Esophagus squamous epithelium (tissue), 4 donors: ENCODE data around the gene LGI2.

Source experiments
- POLR2A ChIP-seq, 4 donors: fragments of 450-650 bp; IDR thresholded peaks; one replicate each; pipeline ENCODE4 v1.6.1; 2017; ENCODE audit warnings: antibody characterized with exemption in 4 of 4, mild to moderate bottlenecking in 4 of 4, moderate library complexity in 3 of 4
- TF ChIP-seq, protein P1 (sequence below), 6 experiments: fragments of 450-650 bp in 4 of 6; fragments of 200-600 bp in 2 of 6; sonication (generic) in 2 of 6; IDR thresholded peaks; one replicate each; pipeline ENCODE4 v1.5.1; 2016 to 2019; ENCODE audit warnings: antibody characterized with exemption in 6 of 6, mild to moderate bottlenecking in 4 of 6, moderate library complexity in 4 of 6

GRCh38 chr4:24970635-24971034 lies 60.1 kb downstream of the LGI2 start:
- no peak for TF ChIP-seq POLR2A (IDR thresholded peaks at IDR 0.05)
- TF ChIP-seq, protein P1, sequence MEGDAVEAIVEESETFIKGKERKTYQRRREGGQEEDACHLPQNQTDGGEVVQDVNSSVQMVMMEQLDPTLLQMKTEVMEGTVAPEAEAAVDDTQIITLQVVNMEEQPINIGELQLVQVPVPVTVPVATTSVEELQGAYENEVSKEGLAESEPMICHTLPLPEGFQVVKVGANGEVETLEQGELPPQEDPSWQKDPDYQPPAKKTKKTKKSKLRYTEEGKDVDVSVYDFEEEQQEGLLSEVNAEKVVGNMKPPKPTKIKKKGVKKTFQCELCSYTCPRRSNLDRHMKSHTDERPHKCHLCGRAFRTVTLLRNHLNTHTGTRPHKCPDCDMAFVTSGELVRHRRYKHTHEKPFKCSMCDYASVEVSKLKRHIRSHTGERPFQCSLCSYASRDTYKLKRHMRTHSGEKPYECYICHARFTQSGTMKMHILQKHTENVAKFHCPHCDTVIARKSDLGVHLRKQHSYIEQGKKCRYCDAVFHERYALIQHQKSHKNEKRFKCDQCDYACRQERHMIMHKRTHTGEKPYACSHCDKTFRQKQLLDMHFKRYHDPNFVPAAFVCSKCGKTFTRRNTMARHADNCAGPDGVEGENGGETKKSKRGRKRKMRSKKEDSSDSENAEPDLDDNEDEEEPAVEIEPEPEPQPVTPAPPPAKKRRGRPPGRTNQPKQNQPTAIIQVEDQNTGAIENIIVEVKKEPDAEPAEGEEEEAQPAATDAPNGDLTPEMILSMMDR (IDR thresholded peaks at IDR 0.05), result no peak
